H9 (cell line): ENCODE results near the gene NYAP2. TPM values are rescaled to one million over a fixed set of nuclear protein-coding genes. Genes with fewer than 3 reads are reported as not detected.

Source experiments
- DNase-seq: peaks from one replicate; pipeline ENCODE4 v3.0.0-alpha.2; 2017
- H2AFZ ChIP-seq: one replicate; pipeline ENCODE4 v1.6.1; 2013; ENCODE audit warnings: mild to moderate bottlenecking, low read length, control low read depth, moderate library complexity
- H2AK5ac ChIP-seq: 2 replicates; pipeline ENCODE4 v1.6.1; 2013; ENCODE audit warnings: low read length, control low read depth, mixed read lengths; ENCODE audit not compliant: insufficient read length
- H2BK120ac ChIP-seq: one replicate; pipeline ENCODE4 v1.6.1; 2013; ENCODE audit warnings: low read depth, mild to moderate bottlenecking, low read length, control low read depth, inconsistent platforms; ENCODE audit not compliant: poor library complexity, severe bottlenecking
- H2BK12ac ChIP-seq: 2 replicates; pipeline ENCODE4 v1.6.1; 2013; ENCODE audit warnings: low read length, control low read depth, mixed read lengths, low read depth; ENCODE audit not compliant: insufficient read length
- H2BK15ac ChIP-seq: 2 replicates; pipeline ENCODE4 v1.6.1; 2013; ENCODE audit warnings: low read depth, low read length, control low read depth
- H2BK20ac ChIP-seq: one replicate; pipeline ENCODE4 v1.6.1; 2013; ENCODE audit warnings: low read depth, mild to moderate bottlenecking, low read length, control low read depth, inconsistent platforms; ENCODE audit not compliant: poor library complexity, severe bottlenecking
- H2BK5ac ChIP-seq: 2 replicates; pipeline ENCODE4 v1.6.1; 2013; ENCODE audit warnings: low read length, control low read depth, mixed read lengths; ENCODE audit not compliant: insufficient read length
- H3K14ac ChIP-seq: 2 replicates; pipeline ENCODE4 v1.6.1; 2013; ENCODE audit warnings: low read length, control low read depth; ENCODE audit not compliant: insufficient read depth
- H3K18ac ChIP-seq: 2 replicates; pipeline ENCODE4 v1.6.1; 2013; ENCODE audit warnings: low read depth, mild to moderate bottlenecking, mixed read lengths, low read length, control low read depth; ENCODE audit not compliant: insufficient read length
- H3K23ac ChIP-seq: 2 replicates; pipeline ENCODE4 v1.6.1; 2013; ENCODE audit warnings: low read length, control low read depth, mixed read lengths, low read depth; ENCODE audit not compliant: insufficient read length
- H3K23me2 ChIP-seq: 2 replicates; pipeline ENCODE4 v1.6.1; 2013; ENCODE audit warnings: low read depth, mild to moderate bottlenecking, mixed read lengths, low read length, control low read depth; ENCODE audit not compliant: insufficient read length, poor library complexity, severe bottlenecking
- H3K27ac ChIP-seq: 2 replicates; pipeline ENCODE4 v1.5.1; 2013; ENCODE audit warnings: low read length, control low read depth, mixed read lengths, low read depth; ENCODE audit not compliant: insufficient read length
- H3K27me3 ChIP-seq: 2 replicates; pipeline ENCODE4 v1.6.1; 2013; ENCODE audit warnings: low read length, control low read depth, inconsistent platforms; ENCODE audit not compliant: insufficient read depth
- H3K4ac ChIP-seq: 2 replicates; pipeline ENCODE4 v1.6.1; 2013; ENCODE audit warnings: low read depth, mild to moderate bottlenecking, control low read depth, inconsistent platforms, low read length, moderate library complexity
- H3K4me1 ChIP-seq: 2 replicates; pipeline ENCODE4 v1.6.1; 2013; ENCODE audit warnings: low read length, control low read depth, inconsistent platforms; ENCODE audit not compliant: insufficient read depth
- H3K4me2 ChIP-seq: 2 replicates; pipeline ENCODE4 v1.6.1; 2013; ENCODE audit warnings: low read length, control low read depth, mixed read lengths; ENCODE audit not compliant: insufficient read length, insufficient read depth
- H3K56ac ChIP-seq: 2 replicates; pipeline ENCODE4 v1.6.1; 2013; ENCODE audit warnings: low read depth, mild to moderate bottlenecking, mixed read lengths, low read length, control low read depth; ENCODE audit not compliant: insufficient read length
- H3K79me1 ChIP-seq: 2 replicates; pipeline ENCODE4 v1.6.1; 2013; ENCODE audit warnings: low read depth, mild to moderate bottlenecking, moderate library complexity, low read length, control low read depth, inconsistent platforms; ENCODE audit not compliant: insufficient read depth, poor library complexity, severe bottlenecking
- H3K79me2 ChIP-seq: 2 replicates; pipeline ENCODE4 v1.6.1; 2013; ENCODE audit warnings: low read length, control low read depth, inconsistent platforms; ENCODE audit not compliant: insufficient read depth
- H3K9ac ChIP-seq: 2 replicates; pipeline ENCODE4 v1.6.1; 2013; ENCODE audit warnings: low read length, control low read depth, mixed read lengths; ENCODE audit not compliant: insufficient read length; ENCODE audit errors: extremely low read depth
- H3K9me3 ChIP-seq: one replicate; pipeline ENCODE4 v1.6.1; 2013; ENCODE audit warnings: low read depth, low read length, inconsistent platforms; ENCODE audit not compliant: control insufficient read depth
- H3T11ph ChIP-seq: one replicate; pipeline ENCODE4 v1.6.1; 2013; ENCODE audit warnings: mild to moderate bottlenecking, low read length, control low read depth, inconsistent platforms
- H4K20me1 ChIP-seq: one replicate; pipeline ENCODE4 v1.6.1; 2013; ENCODE audit not compliant: control insufficient read depth, insufficient read length, insufficient read depth
- H4K5ac ChIP-seq: 2 replicates; pipeline ENCODE4 v1.6.1; 2013; ENCODE audit warnings: low read depth, mild to moderate bottlenecking, mixed read lengths, low read length, control low read depth; ENCODE audit not compliant: insufficient read length
- H4K8ac ChIP-seq: replicated peaks from 2 replicates; pipeline ENCODE4 v1.6.1; 2013; ENCODE audit warnings: low read length, control low read depth, mixed read lengths, low read depth; ENCODE audit not compliant: insufficient read length
- H4K91ac ChIP-seq: 2 replicates; pipeline ENCODE4 v1.6.1; 2013; ENCODE audit warnings: low read depth, mild to moderate bottlenecking, moderate library complexity, mixed read lengths, low read length, control low read depth; ENCODE audit not compliant: insufficient read length
- H3K27ac Mint-ChIP-seq, 3 experiments: 2 replicates in 2 of 3; 3 replicates in 1 of 3; pipeline ENCODE4 v1.8.0; 2020 to 2021; ENCODE audit warnings: mixed read lengths in 3 of 3, mild to moderate bottlenecking in 1 of 3, moderate library complexity in 1 of 3
- H3K27me3 Mint-ChIP-seq: 2 replicates; pipeline ENCODE4 v1.8.0; 2021; ENCODE audit warnings: low read depth, mild to moderate bottlenecking, moderate library complexity, mixed read lengths
- H3K36me3 Mint-ChIP-seq, 3 experiments: 2 replicates in 2 of 3; 3 replicates in 1 of 3; pipeline ENCODE4 v1.8.0; 2020 to 2021; ENCODE audit warnings: low read depth in 3 of 3, mixed read lengths in 3 of 3; ENCODE audit not compliant: insufficient read depth in 1 of 3
- H3K4me1 Mint-ChIP-seq, 2 experiments: 2 replicates each; pipeline ENCODE4 v1.8.0; 2020; ENCODE audit warnings: mixed read lengths in 2 of 2
- H3K4me3 Mint-ChIP-seq, 2 experiments: 2 replicates in 1 of 2; 3 replicates in 1 of 2; pipeline ENCODE4 v1.8.0; 2020 to 2021; ENCODE audit warnings: mild to moderate bottlenecking in 2 of 2, mixed read lengths in 2 of 2, moderate library complexity in 1 of 2
- H3K9me3 Mint-ChIP-seq, 2 experiments: 2 replicates in 1 of 2; 3 replicates in 1 of 2; pipeline ENCODE4 v1.8.0; 2020; ENCODE audit warnings: mild to moderate bottlenecking in 2 of 2, mixed read lengths in 2 of 2, moderate library complexity in 1 of 2
- CTCF ChIP-seq: fragments of 200-600 bp; sonication (generic); conservative IDR thresholded peaks from 3 replicates; pipeline ENCODE4 v1.8.0; 2021; ENCODE audit warnings: antibody characterized with exemption, mild to moderate bottlenecking
- WGBS: extraction: QIAGEN DNeasy Blood & Tissue Kit; methylation state at CpG from one replicate; pipeline ENCODE4 v1.1.7; 2013; ENCODE audit warnings: missing lambda C conversion rate, low lambda C conversion rate, mixed read lengths; ENCODE audit not compliant: insufficient read length; ENCODE audit errors: extremely low coverage; 5-methylcytosine and 5-hydroxymethylcytosine counted together
- total RNA-seq: library from RNA; stranded (reverse); gene quantifications from 2 replicates; pipeline ENCODE4 v1.2.1, GENCODE V29; 2021

Gene NYAP2
- total RNA-seq, 1 experiment from 2014 or later = not detected

GRCh38 chr2:225632351-225632750 lies 232.8 kb downstream of the NYAP2 start:
- Mint-ChIP-seq H3K27me3 (no peaks in the 10 kb centered on the region; the same call in 1 of the 2 replicates), H3K4me1 (no peaks in the 10 kb centered on the region), H3K36me3 (no peaks in the 10 kb centered on the region), H3K27ac (peak overlapping the region in 1 of 3 experiments; percentile 62; a peak in 1 of 7 replicates), H3K4me3 (no peak overlapping the region), H3K9me3 (no peaks in the 10 kb centered on the region)
- no peak overlapping the region for H3K4ac ChIP-seq
- H4K20me1 ChIP-seq = no peaks in the 10 kb centered on the region
- no peaks in the 10 kb centered on the region for H3K9me3 ChIP-seq
- no peaks in the 10 kb centered on the region for H3K79me1 ChIP-seq
- H3K23me2 ChIP-seq = no peaks in the 10 kb centered on the region
- no peak overlapping the region for H3K4me2 ChIP-seq
- no peak overlapping the region for H2BK5ac ChIP-seq
- H3K27me3 ChIP-seq = no peaks in the 10 kb centered on the region
- H2AFZ ChIP-seq = no peak overlapping the region
- no peak overlapping the region for H4K8ac ChIP-seq
- H2BK20ac ChIP-seq = no peak overlapping the region
- no peak overlapping the region for H3K27ac ChIP-seq
- no peak for DNase-seq
- H4K91ac ChIP-seq = no peak overlapping the region
- no peak for TF ChIP-seq CTCF
- no peak overlapping the region for H2BK120ac ChIP-seq
- H3T11ph ChIP-seq = no peak overlapping the region
- no peak overlapping the region for H2AK5ac ChIP-seq
- no peaks in the 10 kb centered on the region for H3K79me2 ChIP-seq
- no CpG with 5 or more reads among the region's 3 CpGs for WGBS
- H3K9ac ChIP-seq = no peak overlapping the region
- no peaks in the 10 kb centered on the region for H3K4me1 ChIP-seq
- no peak overlapping the region for H4K5ac ChIP-seq
- no peak overlapping the region for H3K14ac ChIP-seq
- no peak overlapping the region for H3K23ac ChIP-seq
- no peak overlapping the region for H3K18ac ChIP-seq
- no peak overlapping the region for H3K56ac ChIP-seq
- no peak overlapping the region for H2BK15ac ChIP-seq
- no peak overlapping the region for H2BK12ac ChIP-seq
